Nephron (organoid): ENCODE data around the gene ZMYND10.
A peak's percentile ranks its signal among the peaks of the same experiment; 100 is the strongest.

Experiments
- H3K27ac Mint-ChIP-seq, 3 experiments: 2 replicates each; pipeline ENCODE4 v1.8.0; 2020; ENCODE audit warnings: mixed read lengths in 3 of 3, mild to moderate bottlenecking in 2 of 3, moderate library complexity in 1 of 3
- H3K27me3 Mint-ChIP-seq: 2 replicates; pipeline ENCODE4 v1.8.0; 2021; ENCODE audit warnings: low read depth, mild to moderate bottlenecking, moderate library complexity, mixed read lengths
- H3K36me3 Mint-ChIP-seq: 2 replicates; pipeline ENCODE4 v1.8.0; 2020; ENCODE audit warnings: low read depth, mixed read lengths
- H3K4me1 Mint-ChIP-seq: 2 replicates; pipeline ENCODE4 v1.8.0; 2020; ENCODE audit warnings: mixed read lengths
- H3K4me3 Mint-ChIP-seq, 3 experiments: 2 replicates each; pipeline ENCODE4 v1.8.0; 2020; ENCODE audit warnings: mild to moderate bottlenecking in 3 of 3, mixed read lengths in 3 of 3, moderate library complexity in 2 of 3
- H3K9me3 Mint-ChIP-seq: 2 replicates; pipeline ENCODE4 v1.8.0; 2020; ENCODE audit warnings: mixed read lengths
- TF ChIP-seq, protein P1 (sequence below), 3 experiments: fragments of 200-600 bp; sonication (generic); IDR thresholded peaks; one replicate each; pipeline ENCODE4 v1.5.0; 2021; ENCODE audit warnings: antibody characterized with exemption in 3 of 3; ENCODE audit not compliant: unreplicated experiment in 3 of 3

The ZMYND10 gene

DNA sequence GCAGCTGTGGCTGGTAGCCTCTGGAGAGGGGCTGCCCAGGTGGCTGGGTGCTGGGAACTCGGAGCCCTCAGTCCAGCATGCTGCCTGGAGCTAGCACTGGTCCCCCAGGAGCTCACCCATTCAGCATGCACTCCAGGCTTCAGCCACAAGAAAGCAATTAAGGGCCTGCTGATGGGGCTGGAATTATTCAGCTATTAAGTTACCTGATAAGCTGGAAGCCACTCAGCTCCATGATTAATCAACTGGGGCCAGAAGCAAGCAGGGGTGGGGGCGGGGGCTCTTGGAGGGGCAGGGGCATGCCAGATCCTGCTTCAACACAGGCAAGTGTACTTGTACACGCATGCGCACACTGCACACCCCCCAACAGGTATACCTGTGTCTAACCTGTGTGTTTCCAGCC lies 35.9 kb upstream of the ZMYND10 start:
- Mint-ChIP-seq H3K4me1 (peaks cover 49% of the 10 kb centered on the region), H3K4me3 (peak overlapping the region in 1 of 3 experiments; percentile 16), H3K27ac (peak overlapping the region; percentile 87 to 97 (median 89)), H3K27me3 (peaks cover 6% of the 10 kb centered on the region), H3K36me3 (no peaks in the 10 kb centered on the region), H3K9me3 (no peaks in the 10 kb centered on the region)
- TF ChIP-seq, protein P1, sequence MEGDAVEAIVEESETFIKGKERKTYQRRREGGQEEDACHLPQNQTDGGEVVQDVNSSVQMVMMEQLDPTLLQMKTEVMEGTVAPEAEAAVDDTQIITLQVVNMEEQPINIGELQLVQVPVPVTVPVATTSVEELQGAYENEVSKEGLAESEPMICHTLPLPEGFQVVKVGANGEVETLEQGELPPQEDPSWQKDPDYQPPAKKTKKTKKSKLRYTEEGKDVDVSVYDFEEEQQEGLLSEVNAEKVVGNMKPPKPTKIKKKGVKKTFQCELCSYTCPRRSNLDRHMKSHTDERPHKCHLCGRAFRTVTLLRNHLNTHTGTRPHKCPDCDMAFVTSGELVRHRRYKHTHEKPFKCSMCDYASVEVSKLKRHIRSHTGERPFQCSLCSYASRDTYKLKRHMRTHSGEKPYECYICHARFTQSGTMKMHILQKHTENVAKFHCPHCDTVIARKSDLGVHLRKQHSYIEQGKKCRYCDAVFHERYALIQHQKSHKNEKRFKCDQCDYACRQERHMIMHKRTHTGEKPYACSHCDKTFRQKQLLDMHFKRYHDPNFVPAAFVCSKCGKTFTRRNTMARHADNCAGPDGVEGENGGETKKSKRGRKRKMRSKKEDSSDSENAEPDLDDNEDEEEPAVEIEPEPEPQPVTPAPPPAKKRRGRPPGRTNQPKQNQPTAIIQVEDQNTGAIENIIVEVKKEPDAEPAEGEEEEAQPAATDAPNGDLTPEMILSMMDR (IDR thresholded peaks at IDR 0.05; ENCODE audit: unreplicated experiment in 3 of 3), result no peak

DNA sequence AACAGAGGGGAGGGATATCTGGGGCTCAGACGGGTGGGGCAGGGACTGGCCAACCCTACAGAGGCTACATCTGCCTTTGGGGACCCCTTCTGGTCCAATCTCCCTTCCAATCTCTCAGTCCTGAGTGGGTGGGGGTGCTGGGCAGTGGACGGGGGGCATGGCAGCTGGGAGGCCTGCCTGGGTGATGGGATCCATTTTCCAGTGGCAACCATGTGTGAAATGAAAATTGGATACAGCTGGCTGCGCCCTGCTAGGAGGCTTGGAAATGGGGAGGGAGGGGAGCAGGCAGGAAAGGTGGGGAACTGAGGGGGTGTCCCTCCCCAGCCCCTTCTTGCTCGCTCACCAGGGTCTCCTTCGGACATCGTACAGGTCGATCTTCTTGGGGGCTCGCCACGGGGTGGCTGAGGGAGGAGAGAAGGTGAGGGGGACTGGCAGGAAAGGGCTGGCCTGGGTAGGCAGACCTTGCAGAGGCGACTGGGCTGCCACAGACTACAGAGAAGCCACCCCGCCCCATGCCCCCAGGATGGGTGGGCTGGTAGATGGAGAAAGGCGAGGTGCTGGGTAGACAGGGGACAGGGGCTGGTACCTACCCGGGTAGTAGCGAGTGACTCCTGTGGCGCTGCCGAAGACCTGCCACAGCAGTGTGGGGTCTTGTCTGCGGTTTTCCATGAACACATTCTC lies 35.0 kb upstream of the ZMYND10 start:
- TF ChIP-seq, protein P1 (IDR thresholded peaks at IDR 0.05; ENCODE audit: unreplicated experiment in 3 of 3), result no peak
- Mint-ChIP-seq H3K27me3 (peaks cover 8% of the 10 kb centered on the region), H3K4me3 (peak overlapping the region in 1 of 3 experiments; percentile 21), H3K27ac (peak overlapping the region; percentile 87 to 97 (median 89)), H3K36me3 (no peaks in the 10 kb centered on the region), H3K4me1 (peaks cover 43% of the 10 kb centered on the region), H3K9me3 (no peaks in the 10 kb centered on the region)

DNA sequence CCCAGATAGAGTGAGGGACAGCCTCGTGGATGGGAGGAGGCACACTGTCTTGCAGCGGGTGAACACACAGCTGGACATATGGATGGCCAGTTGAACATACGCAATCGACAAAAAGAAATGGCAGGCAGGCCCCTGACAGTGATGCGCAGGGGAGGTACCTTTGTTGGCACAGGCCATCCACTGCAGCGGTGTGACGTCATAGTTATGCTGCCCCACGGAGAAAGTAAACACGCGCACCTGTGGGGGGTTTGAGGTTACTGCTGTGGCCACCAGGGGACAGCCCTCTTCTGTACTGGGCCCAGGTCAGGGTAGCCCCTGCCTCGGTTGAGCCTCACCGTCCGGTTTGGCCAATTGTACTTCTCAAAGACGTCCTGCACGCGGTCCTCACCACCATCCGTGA lies 33.2 kb upstream of the ZMYND10 start:
- TF ChIP-seq, protein P1 (IDR thresholded peaks at IDR 0.05; ENCODE audit: unreplicated experiment in 3 of 3), result no peak
- Mint-ChIP-seq H3K4me3 (no peak overlapping the region), H3K4me1 (peaks cover 38% of the 10 kb centered on the region), H3K27me3 (peaks cover 8% of the 10 kb centered on the region), H3K27ac (peak overlapping the region in 2 of 3 experiments; percentile 7 to 26), H3K36me3 (no peaks in the 10 kb centered on the region), H3K9me3 (no peaks in the 10 kb centered on the region)

DNA sequence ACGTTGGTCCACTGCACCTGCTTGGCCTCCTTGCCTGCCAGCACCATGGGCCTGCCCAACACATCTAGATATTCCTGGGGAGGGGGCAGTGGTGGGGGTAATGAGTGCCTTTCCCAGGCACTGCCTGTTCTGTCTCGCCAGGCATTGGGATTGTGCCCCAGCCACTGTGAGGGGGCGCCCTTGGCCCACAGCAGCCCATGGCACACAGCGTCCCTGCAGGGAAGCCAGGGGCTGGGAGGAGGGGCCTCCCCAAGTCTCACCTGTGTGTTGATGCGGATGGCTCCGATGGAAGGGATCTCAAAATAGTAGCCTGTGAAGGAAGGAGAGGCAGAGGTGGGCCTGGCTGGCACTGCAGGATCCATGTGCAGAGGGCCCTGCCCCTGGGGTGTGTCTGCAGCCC lies 32.5 kb upstream of the ZMYND10 start:
- Mint-ChIP-seq H3K9me3 (no peaks in the 10 kb centered on the region), H3K4me3 (no peak overlapping the region), H3K4me1 (peaks cover 35% of the 10 kb centered on the region), H3K36me3 (no peaks in the 10 kb centered on the region), H3K27ac (no peak overlapping the region), H3K27me3 (peaks cover 8% of the 10 kb centered on the region)
- TF ChIP-seq, protein P1 (IDR thresholded peaks at IDR 0.05; ENCODE audit: unreplicated experiment in 3 of 3), result no peak

DNA sequence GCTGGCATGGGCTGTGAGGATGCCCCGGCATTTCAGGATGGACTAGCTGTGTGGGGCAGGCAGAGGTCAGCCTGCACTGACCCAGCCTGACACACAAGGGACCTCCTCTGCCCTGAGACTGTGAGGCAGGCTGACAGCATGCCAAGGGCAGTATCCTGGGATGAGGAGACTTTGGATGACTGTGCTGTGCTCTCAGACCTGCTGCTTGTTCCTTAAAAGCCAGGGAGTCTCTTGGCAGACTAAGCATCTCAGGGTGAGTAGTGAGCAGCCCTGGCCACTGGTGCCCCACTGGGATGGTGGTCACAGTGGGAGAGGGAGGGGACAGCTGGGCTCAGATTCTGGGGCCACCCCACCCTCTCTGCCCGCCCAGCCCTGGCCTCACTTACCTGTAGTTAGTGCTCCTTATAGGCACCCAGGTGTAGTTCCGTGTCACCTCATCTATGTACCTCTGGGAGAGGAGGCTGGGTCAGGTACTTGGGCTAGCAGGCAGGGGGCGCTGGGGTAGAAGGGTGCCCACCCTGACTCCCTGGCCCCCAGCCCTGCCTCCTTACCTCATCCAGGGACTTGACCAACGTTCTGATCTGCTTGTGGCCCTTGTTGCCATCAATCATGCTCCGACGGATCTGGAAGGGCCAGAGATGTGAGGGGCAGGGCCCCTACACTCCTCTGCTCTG lies 29.9 kb upstream of the ZMYND10 start:
- Mint-ChIP-seq H3K27ac (peak overlapping the region in 2 of 3 experiments; percentile 33 to 66), H3K4me1 (peaks cover 42% of the 10 kb centered on the region), H3K9me3 (no peaks in the 10 kb centered on the region), H3K27me3 (peaks cover 8% of the 10 kb centered on the region), H3K36me3 (no peaks in the 10 kb centered on the region), H3K4me3 (no peak overlapping the region)
- TF ChIP-seq, protein P1 (IDR thresholded peaks at IDR 0.05; ENCODE audit: unreplicated experiment in 3 of 3), result no peak
